ENCODE measurements around the gene IFNA13. TPM values are rescaled to one million over a fixed set of nuclear protein-coding genes. Genes with fewer than 3 reads are reported as not detected.

IFNA13 gene
- polyA plus RNA-seq, 3 donors: not detected

DNA sequence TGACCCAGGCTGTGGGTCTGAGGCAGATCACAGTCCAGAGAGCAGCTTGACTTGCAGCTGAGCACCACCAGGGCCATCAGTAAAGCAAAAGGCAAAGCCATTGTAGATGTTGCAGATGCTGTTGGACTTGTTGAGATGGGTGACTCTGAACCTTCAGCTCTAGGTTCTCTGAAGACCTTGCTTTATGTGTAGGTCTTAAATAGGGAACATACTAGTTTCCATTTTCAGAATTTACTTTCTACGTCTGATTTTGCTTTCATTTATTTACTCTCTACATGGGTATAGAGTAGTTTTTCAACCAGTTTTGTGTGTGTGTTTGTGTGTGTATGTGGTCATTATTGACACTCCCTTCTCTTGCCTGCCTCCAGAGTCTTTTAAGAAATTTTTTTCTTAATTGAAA lies 17.1 kb downstream of the IFNA13 start, which contains the start of gene IFNA6:
Gene IFNA6 (minus strand): TSS at position 101 of the 400 bp plus-strand sequence. CDS start 0 bp downstream, at position 101.
- no peak within 1 kb of the TSS for H3K4me2 ChIP-seq (replicated peaks; ENCODE audit: extremely low read depth, low read length, poor library complexity, severe bottlenecking)
- H3K4me3 Mint-ChIP-seq: no peak within 1 kb of the TSS
- no peaks in the 10 kb centered on the region for H3K9me3 ChIP-seq (replicated peaks in 1 of 2; ENCODE audit: control insufficient read depth in 1 of 2, insufficient read depth in 1 of 2, low read length in 2 of 2)
- no peak within 1 kb of the TSS for H2AFZ ChIP-seq (ENCODE audit: insufficient read depth, low read depth, low read length, poor library complexity, severe bottlenecking)
- no peak within 1 kb of the TSS for H3K27ac Mint-ChIP-seq
- no peaks in the 10 kb centered on the region for H3K36me3 Mint-ChIP-seq
- WGBS (ENCODE audit: insufficient coverage): no CpG with 5 or more reads among the region's 1 CpG
- H3K79me2 ChIP-seq (ENCODE audit: insufficient read depth, low read length): no peaks in the 10 kb centered on the region
- no peaks in the 10 kb centered on the region for H3K36me3 ChIP-seq (replicated peaks in 1 of 2; ENCODE audit: control insufficient read depth in 1 of 2, insufficient read depth in 2 of 2, low read length in 2 of 2)
- H3K4me1 ChIP-seq (ENCODE audit: control insufficient read depth in 1 of 2, insufficient read depth in 2 of 2, low read length in 2 of 2): no peaks in the 10 kb centered on the region
- no peaks in the 10 kb centered on the region for H4K20me1 ChIP-seq (ENCODE audit: insufficient read depth, low read length)
- peaks cover 0 to 2% (median 0%) of the 10 kb centered on the region in 7 donors for H3K9me3 Mint-ChIP-seq
- intact Hi-C loops (cut with micrococcal nuclease): no loop called here
- H3K9ac ChIP-seq (ENCODE audit: insufficient read depth, low read length, poor library complexity, severe bottlenecking): no peak within 1 kb of the TSS
- H3K4me3 ChIP-seq (replicated peaks in 1 of 3; ENCODE audit: low read depth in 2 of 3, low read length in 3 of 3): no peak within 1 kb of the TSS
- TF ChIP-seq CTCF (IDR thresholded peaks at IDR 0.05): no peak
- H3K4me1 Mint-ChIP-seq: no peaks in the 10 kb centered on the region
- peaks cover 0 to 6% of the 10 kb centered on the region in 2 donors for H3K27me3 ChIP-seq (ENCODE audit: control insufficient read depth in 2 of 2, insufficient read depth in 2 of 2, low read length in 2 of 2)
- DNase-seq: no peak
- H3K27me3 Mint-ChIP-seq (ENCODE audit: low read depth in 3 of 3): peaks cover 3 to 13% (median 8%) of the 10 kb centered on the region in 3 donors
- no peak within 1 kb of the TSS for H3K27ac ChIP-seq (ENCODE audit: low read depth in 1 of 2, low read length in 2 of 2)

DNA sequence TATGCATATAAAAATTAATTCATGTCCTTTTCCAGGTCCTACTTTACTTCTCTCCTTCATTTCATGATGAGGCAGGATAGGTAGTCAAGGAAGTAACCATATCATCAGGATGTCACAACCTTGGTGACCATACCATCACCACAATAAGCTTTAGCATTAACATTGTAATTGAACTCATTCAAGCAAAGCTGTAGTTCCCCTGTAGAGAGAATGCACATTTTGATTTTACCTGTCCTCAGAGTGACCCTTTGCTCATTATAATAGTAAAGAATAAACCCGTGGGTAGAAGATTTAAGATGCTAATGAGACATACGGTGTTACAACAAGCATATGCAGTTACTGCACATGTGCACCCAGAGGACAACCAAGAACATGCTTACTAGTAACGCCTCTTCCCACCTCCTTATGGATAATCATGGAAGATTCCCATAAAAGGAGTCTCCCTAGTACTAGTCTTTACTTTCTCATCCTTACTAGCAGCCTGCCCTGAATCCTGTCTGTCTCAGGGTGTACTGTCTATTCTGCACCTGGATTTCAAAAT lies 19.4 kb downstream of the IFNA13 start:
- intact Hi-C loops (cut with micrococcal nuclease): no loop called here
- Histone ChIP-seq H3K36me3 (replicated peaks in 1 of 2; ENCODE audit: control insufficient read depth in 1 of 2, insufficient read depth in 2 of 2, low read length in 2 of 2) (no peaks in the 10 kb centered on the region), H3K4me2 (replicated peaks; ENCODE audit: extremely low read depth, low read length, poor library complexity, severe bottlenecking) (no peak overlapping the region), H3K4me3 (replicated peaks in 1 of 3; ENCODE audit: low read depth in 2 of 3, low read length in 3 of 3) (no peak overlapping the region), H2AFZ (ENCODE audit: insufficient read depth, low read depth, low read length, poor library complexity, severe bottlenecking) (no peak overlapping the region), H3K9me3 (replicated peaks in 1 of 2; ENCODE audit: control insufficient read depth in 1 of 2, insufficient read depth in 1 of 2, low read length in 2 of 2) (no peaks in the 10 kb centered on the region), H3K9ac (ENCODE audit: insufficient read depth, low read length, poor library complexity, severe bottlenecking) (no peak overlapping the region), H3K27ac (ENCODE audit: low read depth in 1 of 2, low read length in 2 of 2) (no peak overlapping the region), H3K27me3 (ENCODE audit: control insufficient read depth in 2 of 2, insufficient read depth in 2 of 2, low read length in 2 of 2) (peaks cover 0 to 6% of the 10 kb centered on the region in 2 donors), H4K20me1 (ENCODE audit: insufficient read depth, low read length) (no peaks in the 10 kb centered on the region), H3K4me1 (ENCODE audit: control insufficient read depth in 1 of 2, insufficient read depth in 2 of 2, low read length in 2 of 2) (no peaks in the 10 kb centered on the region), H3K79me2 (ENCODE audit: insufficient read depth, low read length) (no peaks in the 10 kb centered on the region)
- WGBS (ENCODE audit: insufficient coverage): no CpG with 5 or more reads among the region's 3 CpGs
- no peak for TF ChIP-seq CTCF (IDR thresholded peaks at IDR 0.05)
- Mint-ChIP-seq H3K9me3 (peaks cover 0 to 7% (median under 1%) of the 10 kb centered on the region in 7 donors), H3K27ac (no peak overlapping the region), H3K27me3 (ENCODE audit: low read depth in 3 of 3) (peaks cover 4 to 14% (median 10%) of the 10 kb centered on the region in 3 donors), H3K4me1 (peaks cover 9% of the 10 kb centered on the region), H3K4me3 (no peak overlapping the region), H3K36me3 (no peaks in the 10 kb centered on the region)
- no peak for DNase-seq
